Sigmoid colon (tissue), 7 donors: ENCODE data around the gene CDKN2AIPNL. TPM values are rescaled to one million over a fixed set of nuclear protein-coding genes. Genes with fewer than 3 reads are reported as not detected.

Experiments used
- DNase-seq: peaks from one replicate; pipeline ENCODE4 v3.0.0-alpha.2; 2019
- H3K27ac ChIP-seq, 4 donors: fragments of 200-600 bp; sonication (generic); one replicate each; pipeline ENCODE4 v1.5.1; 2016 to 2019; ENCODE audit warnings: mild to moderate bottlenecking in 1 of 4
- H3K27me3 ChIP-seq, 3 donors: fragments of 200-600 bp; sonication (generic); one replicate each; pipeline ENCODE4 v1.5.1; 2019; ENCODE audit warnings: mild to moderate bottlenecking in 1 of 3
- H3K36me3 ChIP-seq, 4 donors: fragments of 200-600 bp; sonication (generic); one replicate each; pipeline ENCODE4 v1.5.1; 2016 to 2019
- H3K4me1 ChIP-seq, 4 donors: fragments of 200-600 bp; sonication (generic); one replicate each; pipeline ENCODE4 v1.5.1; 2017 to 2019
- H3K4me3 ChIP-seq, 4 donors: fragments of 200-600 bp; sonication (generic); one replicate each; pipeline ENCODE4 v1.5.1; 2017 to 2019; ENCODE audit warnings: mild to moderate bottlenecking in 2 of 4, moderate library complexity in 1 of 4
- H3K9me3 ChIP-seq, 4 donors: fragments of 200-600 bp in 3 of 4; sonication (generic) in 3 of 4; one replicate each; pipeline versions ENCODE4 v1.5.1 to v1.6.1; 2013 to 2019
- CTCF ChIP-seq, 4 experiments: fragments of 450-650 bp in 3 of 4; fragments of 200-600 bp in 1 of 4; IDR thresholded peaks; one replicate each; pipeline ENCODE4 v1.5.1; 2016 to 2019; ENCODE audit warnings: antibody characterized with exemption in 4 of 4, mild to moderate bottlenecking in 3 of 4, moderate library complexity in 2 of 4
- EP300 ChIP-seq, 4 donors: sonication (generic); formaldehyde crosslinking; IDR thresholded peaks; one replicate each; pipeline ENCODE4 v1.6.1; 2017; ENCODE audit warnings: antibody characterized with exemption in 4 of 4
- POLR2A ChIP-seq, 2 donors: fragments of 450-650 bp; IDR thresholded peaks; one replicate each; pipeline ENCODE4 v1.6.1; 2016; ENCODE audit warnings: antibody characterized with exemption in 2 of 2, mild to moderate bottlenecking in 2 of 2, moderate library complexity in 2 of 2
- POLR2AphosphoS5 ChIP-seq, 4 donors: sonication (generic); formaldehyde crosslinking; IDR thresholded peaks; one replicate each; pipeline ENCODE4 v1.6.1; 2017; ENCODE audit warnings: antibody characterized with exemption in 4 of 4
- WGBS, 2 donors: extraction: QIAGEN DNeasy Blood & Tissue Kit; methylation state at CpG; one replicate each; pipeline ENCODE4 v1.1.7; 2013; 5-methylcytosine and 5-hydroxymethylcytosine counted together
- intact Hi-C: fragments of 100-400 bp; cut with DNase I; formaldehyde crosslinking; loops from one replicate; pipeline ENCODE4 v1.15.1; 2023
- polyA plus RNA-seq, 3 donors: library from polyadenylated mRNA; stranded (reverse); fragments of 200-250 nt; gene quantifications; one replicate each; pipeline ENCODE4 v1.2.3, GENCODE V29; 2013
- total RNA-seq, 4 donors: library from RNA; depleted of rRNA; stranded (reverse); fragments of >200 nt; gene quantifications; one replicate each; pipeline ENCODE4 v1.1.0, GENCODE V29; 2016
- donor health status: healthy with polysubstance abuse.
- donor health status: Bipolar disorder and iron deficiency.
- donor health status: healthy.

The CDKN2AIPNL gene
- total and polyA plus RNA-seq, 7 donors: 18.9 to 42.5 (median 22.5) TPM

GRCh38 chr5:134406390-134406789 is 5.3 kb downstream of the CDKN2AIPNL start:
- Histone ChIP-seq H3K27me3 (no peaks in the 10 kb centered on the region), H3K9me3 (no peaks in the 10 kb centered on the region), H3K4me3 (no peak overlapping the region), H3K4me1 (peaks cover 0 to 17% (median 14%) of the 10 kb centered on the region in 4 donors), H3K27ac (no peak overlapping the region), H3K36me3 (peaks cover 2 to 30% (median 7%) of the 10 kb centered on the region in 4 donors)
- intact Hi-C loops: no loop called here
- no peak for DNase-seq
- WGBS, 2 donors: 83 to 86% methylated on average over 1 of the region's 1 CpG
- TF ChIP-seq POLR2A (IDR thresholded peaks at IDR 0.05) (no peak), POLR2AphosphoS5 (IDR thresholded peaks at IDR 0.05) (no peak), CTCF (IDR thresholded peaks at IDR 0.05) (no peak), EP300 (IDR thresholded peaks at IDR 0.05) (no peak)

GRCh38 chr5:134403951-134404350 is 7.7 kb downstream of the CDKN2AIPNL start:
- H3K36me3 ChIP-seq: peaks cover 5 to 38% (median 7%) of the 10 kb centered on the region in 4 donors
- 93 to 95% methylated on average over 5 of the region's 5 CpGs for WGBS, 2 donors

GRCh38 chr5:134398609-134399155 is 13.0 kb downstream of the CDKN2AIPNL start:
- DNase-seq: no peak
- Histone ChIP-seq H3K4me1 (peaks cover 0 to 7% (median 0%) of the 10 kb centered on the region in 4 donors), H3K36me3 (peaks cover under 1 to 68% (median 17%) of the 10 kb centered on the region in 4 donors), H3K27me3 (no peaks in the 10 kb centered on the region), H3K27ac (no peak overlapping the region), H3K4me3 (no peak overlapping the region), H3K9me3 (no peaks in the 10 kb centered on the region)
- intact Hi-C loops: no loop called here
- TF ChIP-seq EP300 (IDR thresholded peaks at IDR 0.05) (no peak), POLR2A (IDR thresholded peaks at IDR 0.05) (no peak), CTCF (IDR thresholded peaks at IDR 0.05) (no peak), POLR2AphosphoS5 (IDR thresholded peaks at IDR 0.05) (no peak)
- WGBS, 2 donors: 94 to 97% methylated on average over 2 of the region's 2 CpGs

More at GRCh38 chr5:134403951-134404350, 7.7 kb downstream of the CDKN2AIPNL start:
- H3K9me3 ChIP-seq: no peaks in the 10 kb centered on the region
- H3K27me3 ChIP-seq: no peaks in the 10 kb centered on the region
- no peak overlapping the region for H3K4me3 ChIP-seq
- H3K27ac ChIP-seq: no peak overlapping the region
- DNase-seq: no peak
- intact Hi-C loops: no loop called here
- TF ChIP-seq CTCF (IDR thresholded peaks at IDR 0.05): no peak
- TF ChIP-seq POLR2A (IDR thresholded peaks at IDR 0.05): no peak
- TF ChIP-seq EP300 (IDR thresholded peaks at IDR 0.05): no peak
- TF ChIP-seq POLR2AphosphoS5 (IDR thresholded peaks at IDR 0.05): no peak
- H3K4me1 ChIP-seq: no peaks in the 10 kb centered on the region

GRCh38 chr5:134397196-134397595 is 14.5 kb downstream of the CDKN2AIPNL start:
- H3K4me3 ChIP-seq: no peak overlapping the region
- TF ChIP-seq EP300 (IDR thresholded peaks at IDR 0.05): no peak
- peak in 1 of 4 donors; percentile 12 for TF ChIP-seq POLR2AphosphoS5 (IDR thresholded peaks at IDR 0.05)
- no peak for TF ChIP-seq POLR2A (IDR thresholded peaks at IDR 0.05)
- no peak for TF ChIP-seq CTCF (IDR thresholded peaks at IDR 0.05)
- no peaks in the 10 kb centered on the region for H3K9me3 ChIP-seq
- no peak for DNase-seq
- no peak overlapping the region for H3K27ac ChIP-seq
- no peaks in the 10 kb centered on the region for H3K27me3 ChIP-seq
- peaks cover 9 to 79% (median 22%) of the 10 kb centered on the region in 4 donors for H3K36me3 ChIP-seq
- intact Hi-C loops: no loop called here
- H3K4me1 ChIP-seq: peaks cover 0 to 12% (median 2%) of the 10 kb centered on the region in 4 donors
- 94 to 95% methylated on average over 2 of the region's 2 CpGs for WGBS, 2 donors

- intact Hi-C loops: no loop called here
- WGBS, 2 donors: 65 to 89% methylated on average over 4 of the region's 4 CpGs
- Histone ChIP-seq H3K27me3 (no peaks in the 10 kb centered on the region), H3K9me3 (no peaks in the 10 kb centered on the region), H3K36me3 (peaks cover 9 to 83% (median 29%) of the 10 kb centered on the region in 4 donors), H3K4me1 (peaks cover 0 to 21% (median 4%) of the 10 kb centered on the region in 4 donors), H3K27ac (no peak overlapping the region), H3K4me3 (no peak overlapping the region)
- no peak for TF ChIP-seq POLR2AphosphoS5 (IDR thresholded peaks at IDR 0.05)
- no peak for TF ChIP-seq EP300 (IDR thresholded peaks at IDR 0.05)
- TF ChIP-seq CTCF (IDR thresholded peaks at IDR 0.05): no peak
- no peak for TF ChIP-seq POLR2A (IDR thresholded peaks at IDR 0.05)
- no peak for DNase-seq
Measured at GRCh38 chr5:134396274-134396673, 15.4 kb downstream of the CDKN2AIPNL start.
